Measurements from ENCODE around the gene SSH3.
A peak's percentile ranks its signal among the peaks of the same experiment; 100 is the strongest.

The SSH3 gene

DNA sequence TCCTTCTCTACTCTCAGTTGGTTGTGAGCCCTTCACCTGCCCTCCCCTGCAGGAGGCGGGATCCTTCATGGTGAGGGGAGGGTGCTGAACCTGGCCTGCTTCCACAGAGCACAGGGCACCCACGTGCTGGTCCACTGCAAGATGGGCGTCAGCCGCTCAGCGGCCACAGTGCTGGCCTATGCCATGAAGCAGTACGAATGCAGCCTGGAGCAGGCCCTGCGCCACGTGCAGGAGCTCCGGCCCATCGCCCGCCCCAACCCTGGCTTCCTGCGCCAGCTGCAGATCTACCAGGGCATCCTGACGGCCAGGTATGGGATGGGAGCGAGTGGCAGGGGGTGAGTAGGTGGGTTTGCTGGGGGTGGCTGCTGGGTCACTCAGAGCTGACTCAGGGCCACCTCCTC, 6.3 kb downstream of the SSH3 start:
- Histone ChIP-seq H3K4me1 (ENCODE audit: control insufficient read depth, insufficient read depth, low read length) (no peaks in the 10 kb centered on the region), H3K36me3 (ENCODE audit: control insufficient read depth, insufficient read depth, low read length) (peaks cover 18% of the 10 kb centered on the region), H3K9ac (ENCODE audit: low read depth, low read length) (no peak overlapping the region), H3K27ac (ENCODE audit: low read depth, low read length) (no peak overlapping the region), H3K4me3 (ENCODE audit: low read depth, low read length) (no peak overlapping the region), H3K9me3 (ENCODE audit: control insufficient read depth, insufficient read depth, low read length) (no peaks in the 10 kb centered on the region), H3K27me3 (ENCODE audit: control insufficient read depth, insufficient read depth, low read length) (no peaks in the 10 kb centered on the region)

DNA sequence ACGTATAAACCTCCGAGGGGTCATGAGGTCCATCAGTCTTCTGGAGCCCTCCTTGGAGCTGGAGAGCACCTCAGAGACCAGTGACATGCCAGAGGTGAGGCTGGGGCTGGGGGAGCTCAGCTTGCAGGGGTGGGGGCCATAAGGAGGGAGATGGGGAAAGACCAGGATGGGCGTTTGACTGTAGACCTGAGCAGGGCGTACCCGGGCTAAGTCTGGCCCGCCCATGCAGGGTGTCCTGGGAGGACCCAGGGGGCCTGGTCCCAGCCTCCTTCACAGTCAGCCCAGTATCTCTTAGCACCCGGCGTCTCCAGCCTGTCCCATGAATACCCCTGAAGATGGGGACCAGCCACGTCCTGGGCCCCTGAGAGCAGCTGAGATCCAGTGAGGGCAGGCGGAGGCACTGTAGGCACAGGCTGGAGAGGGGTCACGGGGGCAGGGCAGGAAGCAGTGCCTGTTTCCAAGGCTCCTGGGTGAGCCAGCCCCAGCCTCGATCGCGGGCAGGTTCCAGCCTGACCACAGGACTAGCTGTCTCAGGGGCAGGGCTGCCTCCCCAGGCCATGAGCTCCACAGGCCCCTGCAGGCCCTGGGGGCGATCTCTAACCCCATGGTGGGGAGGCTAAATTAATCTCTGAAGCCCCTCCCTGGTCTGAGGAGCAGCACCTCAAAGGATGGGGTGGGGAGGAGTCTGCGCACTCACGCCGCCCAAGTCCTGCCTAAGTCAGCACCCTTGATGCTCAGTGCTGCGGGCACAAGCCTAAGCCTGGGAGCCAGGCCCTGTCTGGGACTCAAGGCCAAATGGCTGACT, 7.1 kb downstream of the SSH3 start:
- Histone ChIP-seq H3K27ac (ENCODE audit: low read depth, low read length) (no peak overlapping the region), H3K4me1 (ENCODE audit: control insufficient read depth, insufficient read depth, low read length) (no peaks in the 10 kb centered on the region)

DNA sequence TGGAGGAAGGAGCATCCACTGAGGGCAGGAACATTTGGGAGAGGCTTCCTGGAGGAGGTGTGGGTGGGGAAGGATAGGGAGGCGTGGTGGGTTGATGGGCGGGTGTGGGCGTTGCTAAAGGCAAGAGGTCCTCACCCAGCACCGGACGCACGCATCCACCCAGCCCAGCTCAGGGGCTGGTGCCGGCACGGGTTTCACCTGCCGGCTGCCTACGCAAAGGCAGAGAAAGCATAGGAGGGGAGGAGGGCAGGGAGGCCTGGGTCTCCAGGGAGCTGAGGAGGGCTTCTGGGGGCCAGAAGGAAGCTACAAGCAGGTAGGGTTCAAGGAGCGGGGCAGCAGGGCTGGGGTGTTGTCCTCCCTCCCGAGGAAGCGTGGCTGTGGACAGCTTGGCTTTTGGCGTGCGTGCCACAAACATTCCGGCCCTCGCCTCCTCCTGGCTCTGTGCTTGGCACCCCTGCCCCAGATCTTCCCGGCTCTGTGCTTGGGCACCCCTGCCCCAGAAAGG, 7.8 kb downstream of the SSH3 start:
- peaks cover 18% of the 10 kb centered on the region for H3K36me3 ChIP-seq (ENCODE audit: control insufficient read depth, insufficient read depth, low read length)
- H3K27me3 ChIP-seq (ENCODE audit: control insufficient read depth, insufficient read depth, low read length): peaks cover 5% of the 10 kb centered on the region
- H3K4me3 ChIP-seq (ENCODE audit: low read depth, low read length): no peak overlapping the region
- H3K4me1 ChIP-seq (ENCODE audit: control insufficient read depth, insufficient read depth, low read length): no peaks in the 10 kb centered on the region
- no peak overlapping the region for H3K27ac ChIP-seq (ENCODE audit: low read depth, low read length)
- H3K9ac ChIP-seq (ENCODE audit: low read depth, low read length): no peak overlapping the region
- no peaks in the 10 kb centered on the region for H3K9me3 ChIP-seq (ENCODE audit: control insufficient read depth, insufficient read depth, low read length)

More for the DNA sequence above, 7.1 kb downstream of the SSH3 start:
- H3K9me3 ChIP-seq (ENCODE audit: control insufficient read depth, insufficient read depth, low read length): no peaks in the 10 kb centered on the region
- peaks cover 3% of the 10 kb centered on the region for H3K27me3 ChIP-seq (ENCODE audit: control insufficient read depth, insufficient read depth, low read length)
- H3K36me3 ChIP-seq (ENCODE audit: control insufficient read depth, insufficient read depth, low read length): peaks cover 18% of the 10 kb centered on the region
- H3K4me3 ChIP-seq (ENCODE audit: low read depth, low read length): no peak overlapping the region
- H3K9ac ChIP-seq (ENCODE audit: low read depth, low read length): no peak overlapping the region

DNA sequence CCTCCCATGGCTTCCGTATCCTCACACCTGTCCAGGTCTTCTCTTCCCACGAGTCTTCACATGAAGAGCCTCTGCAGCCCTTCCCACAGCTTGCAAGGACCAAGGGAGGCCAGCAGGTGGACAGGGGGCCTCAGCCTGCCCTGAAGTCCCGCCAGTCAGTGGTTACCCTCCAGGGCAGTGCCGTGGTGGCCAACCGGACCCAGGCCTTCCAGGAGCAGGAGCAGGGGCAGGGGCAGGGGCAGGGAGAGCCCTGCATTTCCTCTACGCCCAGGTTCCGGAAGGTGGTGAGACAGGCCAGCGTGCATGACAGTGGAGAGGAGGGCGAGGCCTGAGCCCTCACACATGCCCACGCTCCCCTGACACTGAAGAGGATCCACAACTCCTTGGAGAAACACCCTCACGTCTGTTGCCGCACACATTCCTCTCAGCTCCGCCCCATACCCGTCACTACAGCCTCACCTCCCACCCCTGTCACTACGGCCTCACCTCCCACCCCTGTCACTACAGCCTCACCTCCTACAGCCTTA, 8.3 kb downstream of the SSH3 start:
- Histone ChIP-seq H3K4me1 (ENCODE audit: control insufficient read depth, insufficient read depth, low read length) (no peaks in the 10 kb centered on the region), H3K36me3 (ENCODE audit: control insufficient read depth, insufficient read depth, low read length) (peaks cover 18% of the 10 kb centered on the region), H3K27ac (ENCODE audit: low read depth, low read length) (no peak overlapping the region), H3K27me3 (ENCODE audit: control insufficient read depth, insufficient read depth, low read length) (peaks cover 5% of the 10 kb centered on the region), H3K4me3 (ENCODE audit: low read depth, low read length) (no peak overlapping the region), H3K9me3 (ENCODE audit: control insufficient read depth, insufficient read depth, low read length) (no peaks in the 10 kb centered on the region), H3K9ac (ENCODE audit: low read depth, low read length) (no peak overlapping the region)

DNA sequence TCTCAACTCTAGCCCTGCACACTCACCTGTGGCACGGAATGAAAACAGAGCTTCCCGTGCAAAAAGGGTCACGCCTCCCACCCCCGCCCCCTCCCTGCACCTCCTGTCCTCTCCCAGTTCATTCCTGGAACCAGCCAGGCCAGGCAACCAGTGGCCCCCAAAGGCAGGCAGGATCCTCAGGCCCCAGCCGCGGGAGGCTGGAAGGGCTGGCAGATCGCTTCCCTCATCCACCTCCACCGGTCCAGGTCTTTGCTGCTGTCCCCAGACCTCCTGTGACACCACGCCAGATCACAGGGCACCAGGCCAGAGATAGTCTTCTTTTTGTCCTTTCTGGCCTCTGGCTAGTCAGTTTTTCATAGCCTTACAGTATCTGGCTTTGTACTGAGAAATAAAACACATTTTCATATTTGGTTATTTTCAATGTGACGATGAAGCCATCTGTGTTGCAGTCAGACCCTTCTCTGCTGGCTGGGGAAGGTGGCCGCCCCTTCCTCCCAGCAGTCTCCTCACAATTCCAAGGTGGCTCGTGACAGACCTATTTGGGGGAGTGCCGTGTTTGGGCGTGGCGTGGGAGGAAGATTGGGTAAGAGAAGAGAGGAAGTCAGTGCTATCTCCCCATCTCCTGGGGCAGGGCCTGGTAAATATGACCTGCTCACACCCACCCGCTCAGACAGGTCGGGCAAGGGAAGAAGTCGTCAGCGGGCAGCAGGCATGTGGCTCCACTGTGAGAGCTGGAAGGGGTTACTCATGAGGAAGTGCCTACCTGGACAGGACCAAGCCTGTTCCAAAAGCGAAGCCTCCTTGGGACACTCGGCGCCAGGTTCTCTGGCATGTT, 9.1 kb downstream of the SSH3 start:
- Histone ChIP-seq H3K27ac (ENCODE audit: low read depth, low read length) (no peak overlapping the region), H3K9me3 (ENCODE audit: control insufficient read depth, insufficient read depth, low read length) (no peaks in the 10 kb centered on the region), H3K4me1 (ENCODE audit: control insufficient read depth, insufficient read depth, low read length) (no peaks in the 10 kb centered on the region), H3K9ac (ENCODE audit: low read depth, low read length) (no peak overlapping the region), H3K4me3 (ENCODE audit: low read depth, low read length) (no peak overlapping the region), H3K27me3 (ENCODE audit: control insufficient read depth, insufficient read depth, low read length) (peaks cover 5% of the 10 kb centered on the region), H3K36me3 (ENCODE audit: control insufficient read depth, insufficient read depth, low read length) (peaks cover 18% of the 10 kb centered on the region)

DNA sequence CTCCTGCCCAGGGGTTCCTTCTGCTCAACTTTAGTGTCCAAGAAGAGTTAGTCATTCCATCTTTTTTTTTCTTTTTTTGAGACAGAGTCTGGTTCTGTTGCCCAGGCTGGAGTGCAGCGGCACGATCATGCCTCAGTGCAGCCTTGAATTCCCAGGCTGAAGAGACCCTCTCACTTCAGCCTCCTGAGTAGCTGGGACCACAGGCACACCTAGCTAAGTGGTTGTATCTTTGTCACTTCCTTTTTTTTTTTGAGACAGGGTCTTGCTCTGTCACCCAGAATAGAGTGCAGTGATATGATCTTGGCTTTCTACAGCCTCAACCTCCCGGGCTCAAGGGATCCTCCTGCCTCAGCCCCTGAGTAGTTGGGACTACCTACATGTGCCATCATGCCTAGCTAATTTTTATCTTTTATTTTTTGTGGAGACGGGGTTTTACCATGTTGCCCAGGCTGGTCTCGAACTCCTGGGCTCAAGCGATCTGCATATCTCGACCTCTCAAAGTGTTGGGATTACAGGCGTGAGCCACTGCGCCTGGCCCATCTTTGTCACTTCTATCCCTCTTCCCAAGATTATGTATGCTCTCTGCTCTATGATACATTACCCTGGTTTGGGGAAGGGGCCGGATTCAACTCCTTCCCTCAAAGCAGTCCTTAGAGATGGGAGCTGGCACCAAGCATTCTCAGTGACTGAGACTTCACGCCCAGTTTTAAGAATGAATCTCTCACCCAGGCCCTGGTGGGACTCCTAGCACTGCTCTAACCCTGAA, 10.0 kb downstream of the SSH3 start:
- no peaks in the 10 kb centered on the region for H3K9me3 ChIP-seq (ENCODE audit: control insufficient read depth, insufficient read depth, low read length)
- H3K4me1 ChIP-seq (ENCODE audit: control insufficient read depth, insufficient read depth, low read length): peaks cover 1% of the 10 kb centered on the region; the same call in 1 of the 2 replicates
- H3K27ac ChIP-seq (ENCODE audit: low read depth, low read length): no peak overlapping the region
- H3K9ac ChIP-seq (ENCODE audit: low read depth, low read length): no peak overlapping the region
- peaks cover 15% of the 10 kb centered on the region for H3K36me3 ChIP-seq (ENCODE audit: control insufficient read depth, insufficient read depth, low read length)
- H3K4me3 ChIP-seq (ENCODE audit: low read depth, low read length): no peak overlapping the region
- H3K27me3 ChIP-seq (ENCODE audit: control insufficient read depth, insufficient read depth, low read length): peaks cover 10% of the 10 kb centered on the region

DNA sequence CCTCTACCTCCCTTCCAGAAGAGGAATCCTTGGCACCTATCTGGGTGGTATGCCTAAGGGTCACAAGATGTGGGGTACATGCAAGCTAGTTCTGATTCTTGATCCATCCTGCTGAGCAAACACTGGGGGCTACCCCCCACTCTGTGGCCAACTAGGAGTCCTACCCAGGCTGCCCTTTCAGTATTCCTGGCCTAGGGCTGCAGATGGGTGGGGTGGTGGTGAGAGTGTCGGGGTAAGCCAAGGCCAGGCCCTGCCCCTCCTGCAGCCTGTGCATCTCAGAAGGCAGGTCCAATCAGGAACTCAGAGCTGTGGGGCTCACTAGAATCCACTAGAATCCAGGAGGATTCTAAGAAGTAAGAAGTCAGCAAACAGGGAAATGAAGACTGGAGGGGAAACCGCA, 10.9 kb downstream of the SSH3 start:
- Histone ChIP-seq H3K9ac (ENCODE audit: low read depth, low read length) (no peak overlapping the region), H3K4me1 (ENCODE audit: control insufficient read depth, insufficient read depth, low read length) (peaks cover 4% of the 10 kb centered on the region; the same call in 1 of the 2 replicates), H3K4me3 (ENCODE audit: low read depth, low read length) (no peak overlapping the region), H3K27me3 (ENCODE audit: control insufficient read depth, insufficient read depth, low read length) (peaks cover 19% of the 10 kb centered on the region), H3K36me3 (ENCODE audit: control insufficient read depth, insufficient read depth, low read length) (peaks cover 8% of the 10 kb centered on the region; the same call in 1 of the 2 replicates), H3K9me3 (ENCODE audit: control insufficient read depth, insufficient read depth, low read length) (no peaks in the 10 kb centered on the region), H3K27ac (ENCODE audit: low read depth, low read length) (no peak overlapping the region)

DNA sequence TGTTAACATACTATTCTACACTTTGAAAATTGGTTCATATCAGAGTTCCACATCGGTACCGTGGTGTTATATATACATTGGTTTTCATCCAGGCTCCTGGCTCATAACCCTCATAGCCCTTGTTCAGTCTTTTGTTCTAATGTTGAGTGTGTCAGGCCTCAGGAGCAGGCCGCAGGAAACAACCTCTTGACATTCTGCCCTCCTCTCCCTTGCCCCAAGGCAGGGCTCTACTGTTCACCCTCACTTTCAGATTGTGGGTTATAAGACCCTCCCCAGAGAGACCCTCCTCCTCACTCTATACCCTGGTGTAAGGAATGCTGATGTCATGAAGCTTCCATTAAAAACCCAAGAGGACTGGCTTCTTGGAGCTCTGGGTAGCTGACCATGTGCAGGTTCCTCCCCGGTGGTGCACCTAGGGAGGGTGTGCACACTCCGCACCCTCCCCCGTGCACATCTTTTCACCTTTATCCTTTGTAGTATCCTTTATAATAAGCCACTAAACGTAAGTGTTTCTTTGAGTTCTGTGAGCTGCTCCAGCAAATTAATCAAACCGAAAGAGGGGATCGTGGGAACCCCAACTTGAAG, 12.1 kb downstream of the SSH3 start:
- Histone ChIP-seq H3K9me3 (ENCODE audit: control insufficient read depth, insufficient read depth, low read length) (no peaks in the 10 kb centered on the region), H3K4me1 (ENCODE audit: control insufficient read depth, insufficient read depth, low read length) (peaks cover 4% of the 10 kb centered on the region; the same call in 1 of the 2 replicates), H3K9ac (ENCODE audit: low read depth, low read length) (no peak overlapping the region), H3K27ac (ENCODE audit: low read depth, low read length) (no peak overlapping the region), H3K27me3 (ENCODE audit: control insufficient read depth, insufficient read depth, low read length) (peaks cover 22% of the 10 kb centered on the region), H3K36me3 (ENCODE audit: control insufficient read depth, insufficient read depth, low read length) (no peaks in the 10 kb centered on the region), H3K4me3 (ENCODE audit: low read depth, low read length) (no peak overlapping the region)

DNA sequence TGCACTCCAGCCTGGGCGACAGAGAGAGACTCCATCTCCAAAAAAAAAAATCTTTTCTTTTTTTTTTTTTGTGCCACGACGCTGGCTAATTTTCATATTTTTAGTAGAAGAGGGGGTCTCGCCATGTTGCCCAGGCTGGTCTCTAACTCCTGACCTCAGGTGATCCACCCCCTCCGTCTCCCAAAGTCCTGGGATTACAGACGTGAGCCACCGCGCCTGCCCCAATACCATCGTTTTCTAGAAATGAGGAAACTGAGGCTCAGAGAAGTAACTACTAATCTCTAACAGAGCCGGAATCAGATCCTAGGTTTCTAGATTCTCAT, 13.5 kb downstream of the SSH3 start:
- H3K4me1 ChIP-seq (ENCODE audit: control insufficient read depth, insufficient read depth, low read length): peaks cover 4% of the 10 kb centered on the region; the same call in 1 of the 2 replicates
- peak overlapping the region; percentile 78 for H3K27ac ChIP-seq (ENCODE audit: low read depth, low read length)
- H3K9ac ChIP-seq (ENCODE audit: low read depth, low read length): 0 out of 2 replicates have a peak overlapping the region, but pooled peaks have one; percentile 47
- H3K4me3 ChIP-seq (ENCODE audit: low read depth, low read length): peak overlapping the region; percentile 86
- H3K36me3 ChIP-seq (ENCODE audit: control insufficient read depth, insufficient read depth, low read length): no peaks in the 10 kb centered on the region
- peaks cover 22% of the 10 kb centered on the region for H3K27me3 ChIP-seq (ENCODE audit: control insufficient read depth, insufficient read depth, low read length)
- H3K9me3 ChIP-seq (ENCODE audit: control insufficient read depth, insufficient read depth, low read length): no peaks in the 10 kb centered on the region

DNA sequence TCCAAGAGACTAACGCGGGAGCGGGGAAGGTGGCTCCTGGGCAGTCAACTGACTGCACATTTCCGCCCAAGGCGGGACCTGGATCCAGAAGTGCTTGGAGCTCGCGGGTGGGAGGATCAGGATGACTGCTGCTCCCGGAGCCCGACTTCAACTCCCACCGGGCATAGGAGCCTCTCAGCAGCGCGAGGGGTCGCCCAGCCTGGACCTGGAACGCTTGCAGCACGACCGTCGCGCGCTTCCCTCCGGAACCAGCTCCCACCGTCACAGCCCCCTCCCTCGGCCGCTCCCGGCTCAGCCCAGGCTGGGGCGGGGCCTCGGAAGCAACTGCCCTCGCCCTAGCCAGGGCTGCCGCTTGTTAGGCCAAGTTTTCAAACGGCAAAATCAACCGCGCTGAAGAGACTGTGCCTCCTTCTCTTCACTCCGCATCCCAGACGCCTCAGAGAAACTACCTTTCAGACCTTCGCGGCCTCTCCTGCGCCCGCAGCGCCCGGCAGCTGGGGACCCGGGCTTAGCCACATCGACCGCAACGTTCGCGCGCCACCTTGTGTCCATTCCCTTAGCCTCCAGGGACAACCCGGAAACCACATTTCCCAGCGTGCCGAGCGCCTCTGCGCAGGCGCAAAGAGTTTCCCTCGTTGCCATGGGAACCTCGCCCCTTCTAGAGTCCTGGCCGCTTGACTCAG, 14.0 kb downstream of the SSH3 start:
- no peaks in the 10 kb centered on the region for H3K36me3 ChIP-seq (ENCODE audit: control insufficient read depth, insufficient read depth, low read length)
- H3K27ac ChIP-seq (ENCODE audit: low read depth, low read length): peak overlapping the region; percentile 78
- no peaks in the 10 kb centered on the region for H3K9me3 ChIP-seq (ENCODE audit: control insufficient read depth, insufficient read depth, low read length)
- peak overlapping the region; percentile 86 for H3K4me3 ChIP-seq (ENCODE audit: low read depth, low read length)
- H3K27me3 ChIP-seq (ENCODE audit: control insufficient read depth, insufficient read depth, low read length): peaks cover 22% of the 10 kb centered on the region
- peaks cover 4% of the 10 kb centered on the region; the same call in 1 of the 2 replicates for H3K4me1 ChIP-seq (ENCODE audit: control insufficient read depth, insufficient read depth, low read length)
- H3K9ac ChIP-seq (ENCODE audit: low read depth, low read length): peak overlapping the region; percentile 47; the same call in 1 of the 2 replicates

Measured in HUES48 (cell line).